H1 (cell line): Measurements from ENCODE around the gene GADD45GIP1. TPM values are rescaled to one million over a fixed set of nuclear protein-coding genes. Genes with fewer than 3 reads are reported as not detected.

Source experiments
- CTCF ChIA-PET: fragments of 300-600 bp; sonication (Branson Sonifier 250); formaldehyde crosslinking; loops from one replicate; lab custom pipeline; 2021; ENCODE audit not compliant: partially characterized antibody; lab: Charles Lee
- POLR2A ChIA-PET: fragments of 300-600 bp; sonication (Branson Sonifier 250); formaldehyde crosslinking; loops from one replicate; lab custom pipeline; 2021; ENCODE audit warnings: inconsistent platforms; ENCODE audit not compliant: partially characterized antibody; lab: Charles Lee
- DNase-seq, 2 experiments: peaks; one replicate each; pipeline versions ENCODE4 v3.0.0 to v3.0.0-alpha.2; 2010 to 2022; ENCODE audit warnings: low spot score in 2 of 2, low read depth in 1 of 2, mixed read lengths in 1 of 2
- FAIRE-seq: peaks from 2 replicates; lab custom pipeline; 2011; peaks lifted over from hg19 to GRCh38; lab: Jason Lieb, UNC
- H2AFZ ChIP-seq: 2 replicates; pipeline ENCODE4 v1.8.1; 2012; ENCODE audit warnings: low read length, inconsistent platforms
- H2AK5ac ChIP-seq: 2 replicates; pipeline ENCODE4 v1.6.1; 2013; ENCODE audit warnings: low read depth, low read length
- H2BK120ac ChIP-seq: replicated peaks from 2 replicates; pipeline ENCODE3; 2013; ENCODE audit warnings: low read depth, low read length, inconsistent platforms
- H2BK12ac ChIP-seq: 2 replicates; pipeline ENCODE4 v1.6.1; 2013; ENCODE audit warnings: low read depth, low read length
- H2BK15ac ChIP-seq: 2 replicates; pipeline ENCODE4 v1.6.1; 2013; ENCODE audit warnings: low read length
- H2BK20ac ChIP-seq: 2 replicates; pipeline ENCODE4 v1.6.1; 2013; ENCODE audit warnings: low read length
- H2BK5ac ChIP-seq: 2 replicates; pipeline ENCODE4 v1.6.1; 2013; ENCODE audit warnings: low read depth, low read length
- H3K14ac ChIP-seq: 2 replicates; pipeline ENCODE4 v1.6.1; 2013; ENCODE audit warnings: inconsistent platforms; ENCODE audit not compliant: insufficient read length
- H3K18ac ChIP-seq: 2 replicates; pipeline ENCODE4 v1.6.1; 2013; ENCODE audit warnings: low read length; ENCODE audit errors: extremely low read depth
- H3K23ac ChIP-seq: 2 replicates; pipeline ENCODE4 v1.6.1; 2013; ENCODE audit warnings: inconsistent platforms; ENCODE audit not compliant: insufficient read length
- H3K23me2 ChIP-seq: 2 replicates; pipeline ENCODE4 v1.6.1; 2013; ENCODE audit warnings: low read depth, low read length
- H3K27ac ChIP-seq: 2 replicates; pipeline ENCODE4 v1.6.1; 2011; ENCODE audit warnings: low read depth, low read length, inconsistent platforms
- H3K27me3 ChIP-seq, 4 experiments: replicated peaks in 1 of 4; 1 replicate in 1 of 4; 2 replicates in 3 of 4; pipeline versions ENCODE4 v1.6.1 to v1.8.1; 2011 to 2013; ENCODE audit warnings: low read length in 3 of 4, mild to moderate bottlenecking in 3 of 4, inconsistent platforms in 2 of 4, mixed read lengths in 2 of 4, moderate library complexity in 1 of 4; ENCODE audit not compliant: control insufficient read depth in 3 of 4, insufficient read depth in 3 of 4; ENCODE audit errors: extremely low read depth in 1 of 4
- H3K36me3 ChIP-seq, 4 experiments: 2 replicates each; pipeline versions ENCODE4 v1.6.1 to v1.8.1; 2011 to 2013; ENCODE audit warnings: mild to moderate bottlenecking in 4 of 4, low read length in 3 of 4, moderate library complexity in 2 of 4, control low read depth in 1 of 4, inconsistent platforms in 1 of 4; ENCODE audit not compliant: insufficient read depth in 4 of 4, control insufficient read depth in 2 of 4
- H3K4ac ChIP-seq: replicated peaks from 2 replicates; pipeline ENCODE3; 2013; ENCODE audit warnings: low read length, low read depth, mixed read lengths, inconsistent platforms; ENCODE audit not compliant: insufficient read length
- H3K4me1 ChIP-seq, 4 experiments: replicated peaks in 1 of 4; 1 replicate in 1 of 4; 2 replicates in 3 of 4; pipeline versions ENCODE4 v1.6.1 to v1.8.1; 2011 to 2013; ENCODE audit warnings: low read length in 3 of 4, inconsistent platforms in 2 of 4, mixed read lengths in 1 of 4; ENCODE audit not compliant: insufficient read depth in 4 of 4, control insufficient read depth in 3 of 4
- H3K4me2 ChIP-seq, 2 experiments: 2 replicates each; pipeline versions ENCODE4 v1.6.1 to v1.8.1; 2011 to 2013; ENCODE audit warnings: low read depth in 2 of 2, low read length in 2 of 2, control low read depth in 1 of 2, inconsistent platforms in 1 of 2, mild to moderate bottlenecking in 1 of 2; ENCODE audit not compliant: insufficient read depth in 1 of 2
- H3K4me3 ChIP-seq, 4 experiments: fragments of 200-600, 300-600 bp in 1 of 4; sonication (generic), shearing (Covaris generic), sonication (Bioruptor Twin) in 1 of 4; 2 replicates each; pipeline versions ENCODE4 v1.5.1 to v1.8.1; 2011 to 2016; ENCODE audit warnings: low read length in 4 of 4, low read depth in 3 of 4, control low read depth in 2 of 4, inconsistent platforms in 2 of 4, mild to moderate bottlenecking in 2 of 4, mixed read lengths in 1 of 4, moderate library complexity in 1 of 4; ENCODE audit not compliant: insufficient read depth in 2 of 4; ENCODE audit errors: extremely low read depth in 1 of 4
- H3K56ac ChIP-seq: replicated peaks from 2 replicates; pipeline ENCODE3; 2013; ENCODE audit warnings: low read depth, mild to moderate bottlenecking, mixed read lengths, low read length, inconsistent platforms; ENCODE audit not compliant: insufficient read length
- H3K79me1 ChIP-seq: 2 replicates; pipeline ENCODE4 v1.6.1; 2013; ENCODE audit warnings: low read depth, low read length, control low read depth
- H3K79me2 ChIP-seq, 2 experiments: 2 replicates each; pipeline versions ENCODE4 v1.6.1 to v1.8.1; 2012 to 2013; ENCODE audit warnings: low read length in 2 of 2, mild to moderate bottlenecking in 2 of 2, inconsistent platforms in 1 of 2; ENCODE audit not compliant: insufficient read depth in 2 of 2, control insufficient read depth in 1 of 2
- H3K9ac ChIP-seq, 4 experiments: replicated peaks in 1 of 4; 1 replicate in 1 of 4; 2 replicates in 3 of 4; pipeline versions ENCODE4 v1.6.1 to v1.8.1; 2011 to 2013; ENCODE audit warnings: low read depth in 3 of 4, low read length in 3 of 4, control low read depth in 2 of 4, mild to moderate bottlenecking in 2 of 4, moderate library complexity in 2 of 4, inconsistent platforms in 1 of 4; ENCODE audit errors: extremely low read depth in 1 of 4
- H3K9me3 ChIP-seq, 2 experiments: 2 replicates each; pipeline versions ENCODE4 v1.6.1 to v1.8.1; 2012 to 2013; ENCODE audit warnings: mild to moderate bottlenecking in 2 of 2, moderate library complexity in 2 of 2, control low read depth in 1 of 2, inconsistent platforms in 1 of 2, low read depth in 1 of 2, low read length in 1 of 2, mixed read lengths in 1 of 2; ENCODE audit not compliant: insufficient read depth in 2 of 2
- H4K20me1 ChIP-seq, 2 experiments: replicated peaks in 1 of 2; 2 replicates each; pipeline versions ENCODE3 to v1.8.1; 2011 to 2013; ENCODE audit warnings: inconsistent platforms in 2 of 2, low read length in 2 of 2, mild to moderate bottlenecking in 1 of 2; ENCODE audit not compliant: insufficient read depth in 2 of 2, control insufficient read depth in 1 of 2
- H4K5ac ChIP-seq: 2 replicates; pipeline ENCODE4 v1.6.1; 2013; ENCODE audit warnings: low read length, low read depth, mixed read lengths, inconsistent platforms; ENCODE audit not compliant: insufficient read length
- H4K8ac ChIP-seq: 2 replicates; pipeline ENCODE4 v1.8.0; 2013; ENCODE audit warnings: mild to moderate bottlenecking, moderate library complexity, low read length, inconsistent platforms; ENCODE audit not compliant: insufficient read depth; ENCODE audit errors: extremely low read depth
- H4K91ac ChIP-seq: replicated peaks from 2 replicates; pipeline ENCODE3; 2013; ENCODE audit warnings: low read length, mixed read lengths, inconsistent platforms; ENCODE audit not compliant: insufficient read length
- BCL11A ChIP-seq, 2 experiments: IDR thresholded peaks; one replicate each; pipeline ENCODE4 v1.6.1; 2011; ENCODE audit warnings: low read depth in 2 of 2, low read length in 2 of 2, mild to moderate bottlenecking in 2 of 2
- HDAC6 ChIP-seq: IDR thresholded peaks from one replicate; pipeline ENCODE4 v1.7.1; 2012; ENCODE audit warnings: low read depth, mild to moderate bottlenecking, inconsistent platforms, low read length, moderate library complexity
- JUN ChIP-seq: IDR thresholded peaks from 2 replicates; pipeline ENCODE4 v1.6.1; 2011; ENCODE audit warnings: low read depth, mild to moderate bottlenecking, improper control_type of control experiment, low read length
- MAFK ChIP-seq: IDR thresholded peaks from 2 replicates; pipeline ENCODE4 v1.6.1; 2012; ENCODE audit warnings: low read depth, mild to moderate bottlenecking, improper control_type of control experiment, low read length
- POLR2A ChIP-seq, 2 experiments: IDR thresholded peaks; 1 replicate in 1 of 2; 2 replicates in 1 of 2; pipeline ENCODE4 v1.6.1; 2011; ENCODE audit warnings: low read depth in 2 of 2, low read length in 2 of 2, mild to moderate bottlenecking in 2 of 2; ENCODE audit errors: control extremely low read depth in 1 of 2
- POU5F1 ChIP-seq: IDR thresholded peaks from 2 replicates; pipeline ENCODE4 v1.6.1; 2011; ENCODE audit warnings: low read depth, mild to moderate bottlenecking, low read length, moderate library complexity
- RFX5 ChIP-seq: IDR thresholded peaks from 2 replicates; pipeline ENCODE4 v1.6.1; 2011; ENCODE audit warnings: low read depth, low read length, improper control_type of control experiment, borderline replicate concordance
- RNF2 ChIP-seq: fragments of 200-900, 300-1000 bp; sonication (generic); IDR thresholded peaks from 2 replicates; pipeline ENCODE4 v1.7.1; 2016; ENCODE audit warnings: borderline replicate concordance, low read depth, mild to moderate bottlenecking, antibody characterized with exemption, low read length; ENCODE audit not compliant: poor library complexity, severe bottlenecking; ENCODE audit errors: missing control alignments
- SIRT6 ChIP-seq: IDR thresholded peaks from one replicate; pipeline ENCODE4 v1.7.1; 2012; ENCODE audit warnings: low read length, inconsistent platforms
- SP4 ChIP-seq: IDR thresholded peaks from 2 replicates; pipeline ENCODE4 v1.6.1; 2012; ENCODE audit warnings: low read length, inconsistent platforms
- TEAD4 ChIP-seq: IDR thresholded peaks from 2 replicates; pipeline ENCODE4 v1.6.1; 2012; ENCODE audit warnings: low read depth, low read length, inconsistent platforms, mixed read lengths
- ZNF274 ChIP-seq: IDR thresholded peaks from 2 replicates; pipeline ENCODE4 v1.7.0; 2012; ENCODE audit warnings: low read length, borderline replicate concordance; ENCODE audit errors: extremely low read depth
- WGBS, 2 experiments: shearing (Covaris generic) in 1 of 2; methylation state at CpG; one replicate each; pipeline versions ENCODE4 v1.1.6 to v1.1.7; 2013 to 2015; ENCODE audit warnings: low lambda C conversion rate in 2 of 2, mixed read lengths in 2 of 2, inconsistent platforms in 1 of 2, low coverage in 1 of 2, missing lambda C conversion rate in 1 of 2; ENCODE audit not compliant: insufficient replicate concordance in 2 of 2, insufficient coverage in 1 of 2, insufficient read length in 1 of 2; ENCODE audit errors: extremely low coverage in 1 of 2, missing lambda C conversion rate in 1 of 2; 5-methylcytosine and 5-hydroxymethylcytosine counted together
- polyA plus RNA-seq, 7 experiments: library from polyadenylated mRNA; depleted of rRNA in 3 of 7; stranded (reverse) in 5 of 7; unstranded in 2 of 7; fragments of >200 nt in 5 of 7; fragments of 200-250 nt in 2 of 7; gene quantifications; 1 replicate in 5 of 7; 2 replicates in 1 of 7; 4 replicates in 1 of 7; pipeline versions ENCODE4 v1.2.1 to v1.2.3, GENCODE V29; 2011 to 2013; ENCODE audit warnings: missing spikeins in 2 of 7, mixed read lengths in 2 of 7
- total RNA-seq: library from RNA; stranded (reverse); fragmentation: NEBNext Ultra II Directional; extraction: Animal tissue kit (Norgen Biotek cat#: 25700); gene quantifications from 2 replicates; pipeline ENCODE4 v1.2.1, GENCODE V29; 2021

Gene GADD45GIP1
- total and polyA plus RNA-seq, 2 of the 8 experiments (the other 6 are each of a cell fraction or from before 2014, with no cell fraction given) = 42.2 to 42.6 TPM

- Histone ChIP-seq H3K9me3 (no peaks in the 10 kb centered on the region), H3K27me3 (peaks cover 30 to 94% (median 77%) of the 10 kb centered on the region in 4 experiments), H3K23me2 (peaks cover 2% of the 10 kb centered on the region; the same call in 1 of the 2 replicates), H3K56ac (no peak overlapping the region), H2BK15ac (no peak overlapping the region), H3K79me2 (no peaks in the 10 kb centered on the region), H4K91ac (no peak overlapping the region), H2BK20ac (no peak overlapping the region), H4K8ac (no peak overlapping the region), H4K5ac (no peak overlapping the region), H2BK5ac (no peak overlapping the region), H4K20me1 (peaks cover 0 to 8% of the 10 kb centered on the region in 2 experiments), H3K18ac (no peak overlapping the region), H2AK5ac (no peak overlapping the region), H2BK120ac (no peak overlapping the region), H2BK12ac (no peak overlapping the region), H2AFZ (no peak overlapping the region), H3K36me3 (no peaks in the 10 kb centered on the region), H3K4me2 (no peak overlapping the region), H3K4me3 (no peak overlapping the region), H3K14ac (no peak overlapping the region), H3K9ac (no peak overlapping the region), H3K79me1 (no peaks in the 10 kb centered on the region), H3K4ac (no peak overlapping the region), H3K27ac (no peak overlapping the region), H3K23ac (no peak overlapping the region), H3K4me1 (peaks cover 3 to 11% (median 8%) of the 10 kb centered on the region in 4 experiments)
- CTCF ChIA-PET = interaction anchor here (0.7 to 12.9 kb wide), 16 partner anchors 9 to 244 kb away, joined by 3 to 175 read pairs (median 5); no protein-coding TSS in a partner anchor
- POLR2A ChIA-PET = interaction anchor here (0.9 to 1.5 kb wide), 3 partner anchors 13 to 51 kb away, joined by 3 to 4 read pairs (median 3); no protein-coding TSS in a partner anchor
- FAIRE-seq (no peak), DNase-seq (no peak)
- 82% methylated on average over 4 of the region's 4 CpGs; no CpG with 5 or more reads in 1 of the 2 experiments for WGBS, 2 experiments
- TF ChIP-seq JUN (no peak), RNF2 (no peak), TEAD4 (no peak), MAFK (no peak), BCL11A (IDR thresholded peaks at IDR 0.05; ENCODE audit: low read depth in 2 of 2, low read length in 2 of 2) (no peak), HDAC6 (no peak), SP4 (no peak), RFX5 (no peak), SIRT6 (no peak), POU5F1 (no peak), ZNF274 (no peak), POLR2A (IDR thresholded peaks at IDR 0.05; ENCODE audit: control extremely low read depth in 1 of 2, low read depth in 2 of 2, low read length in 2 of 2) (no peak)
Measured at GRCh38 chr19:13005253-13005652, 48.2 kb upstream of the GADD45GIP1 start.
